DOHH2 (cell line): ENCODE results near the gene TTLL10.

Source experiments
- H3F3A ChIP-seq: fragments of 200-600 bp; sonication (generic), shearing (Covaris generic); 2 replicates; pipeline ENCODE4 v1.6.0; 2016; ENCODE audit warnings: antibody characterized with exemption, mild to moderate bottlenecking; ENCODE audit not compliant: control insufficient read depth, insufficient read depth
- H3K27ac ChIP-seq: fragments of 200-600 bp; sonication (generic); 2 replicates; pipeline ENCODE4 v1.5.1; 2014; ENCODE audit warnings: low read depth, mild to moderate bottlenecking, low read length, moderate library complexity
- H3K27me3 ChIP-seq: fragments of 200-600 bp; sonication (generic); 2 replicates; pipeline ENCODE4 v1.6.1; 2014; ENCODE audit warnings: mild to moderate bottlenecking, low read length, mixed read lengths; ENCODE audit not compliant: control insufficient read depth
- H3K36me3 ChIP-seq: fragments of 200-600 bp; sonication (generic); 2 replicates; pipeline ENCODE4 v1.6.1; 2014; ENCODE audit warnings: mild to moderate bottlenecking, low read length, moderate library complexity, mixed read lengths; ENCODE audit not compliant: control insufficient read depth
- H3K4me1 ChIP-seq: fragments of 200-600 bp; sonication (generic); 2 replicates; pipeline ENCODE4 v1.6.1; 2014; ENCODE audit warnings: mild to moderate bottlenecking, low read length, mixed read lengths; ENCODE audit not compliant: control insufficient read depth
- H3K4me2 ChIP-seq: fragments of 200-600 bp; sonication (generic); 2 replicates; pipeline ENCODE4 v1.6.0; 2014; ENCODE audit warnings: mild to moderate bottlenecking, low read length, moderate library complexity
- H3K4me3 ChIP-seq: fragments of 200-600 bp; sonication (generic); 2 replicates; pipeline ENCODE4 v1.5.1; 2014; ENCODE audit warnings: mild to moderate bottlenecking, low read length, mixed read lengths
- H3K79me2 ChIP-seq: fragments of 200-600 bp; sonication (generic); 2 replicates; pipeline ENCODE4 v1.6.1; 2014; ENCODE audit warnings: mild to moderate bottlenecking, low read length, mixed read lengths; ENCODE audit not compliant: control insufficient read depth
- H3K9me2 ChIP-seq: fragments of 200-600 bp; sonication (generic); replicated peaks from 2 replicates; pipeline ENCODE4 v1.6.1; 2014; ENCODE audit warnings: mild to moderate bottlenecking, low read length, mixed read lengths; ENCODE audit not compliant: control insufficient read depth
- H3K9me3 ChIP-seq: fragments of 200-600 bp; sonication (generic); 2 replicates; pipeline ENCODE4 v1.6.1; 2014; ENCODE audit warnings: antibody characterized with exemption, low read length, mixed read lengths; ENCODE audit not compliant: control insufficient read depth, insufficient read depth
- H4K20me1 ChIP-seq: fragments of 200-600 bp; sonication (generic); 2 replicates; pipeline ENCODE4 v1.6.0; 2014; ENCODE audit warnings: low read depth, mild to moderate bottlenecking, antibody characterized with exemption, low read length, moderate library complexity; ENCODE audit not compliant: control insufficient read depth, insufficient read depth
- EZH2phosphoT487 ChIP-seq: fragments of 200-600 bp; sonication (generic); IDR thresholded peaks from 2 replicates; pipeline ENCODE4 v1.6.1; 2017; ENCODE audit warnings: borderline replicate concordance, mild to moderate bottlenecking, antibody characterized with exemption, low read length, moderate library complexity, mixed read lengths
- TF ChIP-seq, protein P1 (sequence below): fragments of 200-600 bp; sonication (generic); IDR thresholded peaks from one replicate; pipeline ENCODE4 v1.5.1; 2014; ENCODE audit warnings: antibody characterized with exemption, mild to moderate bottlenecking, low read depth, low read length; ENCODE audit not compliant: poor library complexity, severe bottlenecking

The TTLL10 gene

DNA sequence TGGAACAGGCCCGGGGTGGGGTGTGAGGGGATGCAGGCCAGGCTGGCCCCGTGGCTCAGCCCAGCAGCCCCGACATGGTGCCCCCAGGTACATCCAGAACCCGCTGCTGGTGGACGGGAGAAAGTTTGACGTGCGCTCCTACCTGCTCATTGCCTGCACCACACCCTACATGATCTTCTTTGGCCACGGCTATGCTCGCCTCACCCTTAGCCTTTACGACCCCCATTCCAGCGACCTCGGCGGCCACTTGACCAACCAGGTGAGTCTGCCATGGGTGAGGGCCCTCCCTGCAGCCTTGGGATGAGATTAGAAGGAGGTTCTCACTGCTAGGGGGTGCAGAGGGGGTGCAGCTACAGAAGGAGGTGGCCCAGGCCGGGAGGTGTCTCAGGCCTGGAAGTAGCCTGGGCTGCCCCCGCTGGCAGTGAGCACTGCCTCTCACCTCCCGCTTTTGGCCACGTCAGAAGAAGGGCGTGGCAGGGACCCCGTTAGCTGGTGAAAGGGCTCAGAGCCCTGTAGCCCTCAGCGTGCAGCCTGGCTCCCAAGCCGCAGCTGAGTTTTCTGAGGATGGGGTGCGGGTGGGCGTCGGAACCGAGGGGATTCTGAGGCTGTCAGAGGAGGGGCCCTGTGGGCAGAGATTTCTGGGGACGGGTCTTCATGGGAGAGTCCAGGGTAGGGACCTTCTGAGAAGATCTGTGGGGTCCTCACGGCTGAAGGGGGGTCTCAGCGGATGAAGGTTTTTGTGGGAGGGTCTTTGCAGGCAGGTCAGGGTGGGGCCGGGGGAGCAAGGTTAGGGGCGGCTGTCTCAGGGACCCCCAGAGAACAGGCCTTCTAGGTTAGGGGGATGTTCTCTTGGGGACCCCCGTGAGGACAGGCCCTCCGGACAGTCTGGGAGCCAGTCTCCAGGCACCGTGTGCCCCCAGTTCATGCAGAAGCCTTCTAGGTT, 10.4 kb downstream of the TTLL10 start:
- no peaks in the 10 kb centered on the region for H3K36me3 ChIP-seq
- H3K27ac ChIP-seq, result no peak overlapping the region
- peaks cover 4% of the 10 kb centered on the region; the same call in 1 of the 2 replicates for H3K4me1 ChIP-seq
- H3K9me3 ChIP-seq, result no peaks in the 10 kb centered on the region
- TF ChIP-seq EZH2phosphoT487, result no peak
- TF ChIP-seq, protein P1, sequence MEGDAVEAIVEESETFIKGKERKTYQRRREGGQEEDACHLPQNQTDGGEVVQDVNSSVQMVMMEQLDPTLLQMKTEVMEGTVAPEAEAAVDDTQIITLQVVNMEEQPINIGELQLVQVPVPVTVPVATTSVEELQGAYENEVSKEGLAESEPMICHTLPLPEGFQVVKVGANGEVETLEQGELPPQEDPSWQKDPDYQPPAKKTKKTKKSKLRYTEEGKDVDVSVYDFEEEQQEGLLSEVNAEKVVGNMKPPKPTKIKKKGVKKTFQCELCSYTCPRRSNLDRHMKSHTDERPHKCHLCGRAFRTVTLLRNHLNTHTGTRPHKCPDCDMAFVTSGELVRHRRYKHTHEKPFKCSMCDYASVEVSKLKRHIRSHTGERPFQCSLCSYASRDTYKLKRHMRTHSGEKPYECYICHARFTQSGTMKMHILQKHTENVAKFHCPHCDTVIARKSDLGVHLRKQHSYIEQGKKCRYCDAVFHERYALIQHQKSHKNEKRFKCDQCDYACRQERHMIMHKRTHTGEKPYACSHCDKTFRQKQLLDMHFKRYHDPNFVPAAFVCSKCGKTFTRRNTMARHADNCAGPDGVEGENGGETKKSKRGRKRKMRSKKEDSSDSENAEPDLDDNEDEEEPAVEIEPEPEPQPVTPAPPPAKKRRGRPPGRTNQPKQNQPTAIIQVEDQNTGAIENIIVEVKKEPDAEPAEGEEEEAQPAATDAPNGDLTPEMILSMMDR, result no peak
- no peaks in the 10 kb centered on the region for H4K20me1 ChIP-seq
- H3K27me3 ChIP-seq, result peaks cover 10% of the 10 kb centered on the region
- no peak overlapping the region for H3K4me2 ChIP-seq
- no peaks in the 10 kb centered on the region for H3K9me2 ChIP-seq
- no peaks in the 10 kb centered on the region for H3K79me2 ChIP-seq
- no peaks in the 10 kb centered on the region for H3F3A ChIP-seq
- H3K4me3 ChIP-seq, result no peak overlapping the region

GRCh38 chr1:1185101-1185765, 11.6 kb downstream of the TTLL10 start:
- Histone ChIP-seq H4K20me1 (no peaks in the 10 kb centered on the region), H3K27ac (no peak overlapping the region), H3K4me3 (no peak overlapping the region), H3K27me3 (peaks cover 6% of the 10 kb centered on the region), H3K9me2 (no peaks in the 10 kb centered on the region), H3F3A (no peaks in the 10 kb centered on the region), H3K4me1 (no peaks in the 10 kb centered on the region), H3K4me2 (no peak overlapping the region), H3K79me2 (no peaks in the 10 kb centered on the region), H3K9me3 (no peaks in the 10 kb centered on the region), H3K36me3 (no peaks in the 10 kb centered on the region)
- no peak for TF ChIP-seq EZH2phosphoT487
- TF ChIP-seq, protein P1, result no peak

DNA sequence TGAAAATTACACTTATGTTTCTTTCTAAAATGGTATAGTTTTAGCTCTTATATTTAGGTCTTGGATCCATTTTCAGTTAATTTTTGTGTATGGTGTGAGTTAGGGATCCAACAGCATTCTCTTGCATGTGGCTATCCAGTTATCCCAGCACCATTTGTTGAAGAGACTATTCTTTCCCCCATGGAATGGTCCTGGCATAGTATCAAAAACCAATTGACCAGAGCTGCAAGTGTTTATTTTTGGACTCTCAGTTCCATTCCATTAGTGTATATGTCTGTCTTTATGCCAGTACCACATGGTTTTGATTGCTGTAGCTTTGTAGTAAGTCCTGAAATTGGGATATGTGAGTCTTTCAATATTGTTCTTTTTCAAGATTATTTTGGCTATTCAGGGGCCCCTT, 14.3 kb downstream of the TTLL10 start:
- H3K79me2 ChIP-seq, result no peaks in the 10 kb centered on the region
- no peak overlapping the region for H3K4me3 ChIP-seq

More for the DNA sequence above, 14.3 kb downstream of the TTLL10 start:
- Histone ChIP-seq H3K36me3 (no peaks in the 10 kb centered on the region), H3K4me1 (no peaks in the 10 kb centered on the region), H3K27ac (no peak overlapping the region), H4K20me1 (no peaks in the 10 kb centered on the region), H3K9me3 (no peaks in the 10 kb centered on the region), H3F3A (no peaks in the 10 kb centered on the region), H3K27me3 (peaks cover 6% of the 10 kb centered on the region), H3K9me2 (no peaks in the 10 kb centered on the region), H3K4me2 (no peak overlapping the region)
- TF ChIP-seq, protein P1, result no peak
- TF ChIP-seq EZH2phosphoT487, result no peak
